Measurements from ENCODE around the gene CCDC192.

The CCDC192 gene

GRCh38 chr5:127810707-127811490 lies 107.7 kb downstream of the CCDC192 start (continued):
- TF ChIP-seq TSHZ2 (CRISPR knock-in tag; IDR thresholded peaks at IDR 0.05) (no peak), TCF4 (CRISPR knock-in tag; IDR thresholded peaks at IDR 0.05; ENCODE audit: borderline replicate concordance) (no peak)

GRCh38 chr5:127812570-127812969 lies 109.4 kb downstream of the CCDC192 start:
- ATAC-seq: no peak
- TF ChIP-seq ZNF565 (CRISPR knock-in tag; conservative IDR thresholded peaks at IDR 0.05; ENCODE audit: low read depth) (no peak), ZNF8 (CRISPR knock-in tag; IDR thresholded peaks at IDR 0.05) (no peak), OSR1 (CRISPR knock-in tag; IDR thresholded peaks at IDR 0.05) (no peak), GLIS3 (CRISPR knock-in tag; IDR thresholded peaks at IDR 0.05) (no peak), SNAI2 (CRISPR knock-in tag; IDR thresholded peaks at IDR 0.05) (no peak), RARB (CRISPR knock-in tag; IDR thresholded peaks at IDR 0.05) (no peak), ZC3H10 (CRISPR knock-in tag; IDR thresholded peaks at IDR 0.05) (no peak), TSHZ2 (CRISPR knock-in tag; IDR thresholded peaks at IDR 0.05) (no peak)

- peak; percentile 84 for ATAC-seq
- TF ChIP-seq ISL1 (CRISPR knock-in tag; IDR thresholded peaks at IDR 0.05): no peak
- no peak for TF ChIP-seq SNAI2 (CRISPR knock-in tag; IDR thresholded peaks at IDR 0.05)
- no peak for TF ChIP-seq ESRRG (CRISPR knock-in tag; IDR thresholded peaks at IDR 0.05)
- TF ChIP-seq TOX (CRISPR knock-in tag; IDR thresholded peaks at IDR 0.05; ENCODE audit: borderline replicate concordance): no peak
- no peak for TF ChIP-seq CSRNP3 (CRISPR knock-in tag; IDR thresholded peaks at IDR 0.05)
- no peak for TF ChIP-seq GLIS3 (CRISPR knock-in tag; IDR thresholded peaks at IDR 0.05)
- no peak for TF ChIP-seq ZNF8 (CRISPR knock-in tag; IDR thresholded peaks at IDR 0.05)
- no peak for TF ChIP-seq POU6F1 (CRISPR knock-in tag; IDR thresholded peaks at IDR 0.05; ENCODE audit: borderline replicate concordance, low read depth)
- TF ChIP-seq TCF4 (CRISPR knock-in tag; IDR thresholded peaks at IDR 0.05; ENCODE audit: borderline replicate concordance): no peak
- TF ChIP-seq ZFP3 (CRISPR knock-in tag; IDR thresholded peaks at IDR 0.05): no peak
- no peak for TF ChIP-seq BACH2 (CRISPR knock-in tag; IDR thresholded peaks at IDR 0.05; ENCODE audit: borderline replicate concordance)
- no peak for TF ChIP-seq OSR1 (CRISPR knock-in tag; IDR thresholded peaks at IDR 0.05)
- no peak for TF ChIP-seq PATZ1 (CRISPR knock-in tag; IDR thresholded peaks at IDR 0.05; ENCODE audit: borderline replicate concordance)
- TF ChIP-seq ZFP30 (CRISPR knock-in tag; IDR thresholded peaks at IDR 0.05): no peak
- TF ChIP-seq ZNF565 (CRISPR knock-in tag; conservative IDR thresholded peaks at IDR 0.05; ENCODE audit: low read depth): no peak
- TF ChIP-seq CSDC2 (CRISPR knock-in tag; IDR thresholded peaks at IDR 0.05): no peak
Observed at GRCh38 chr5:127813633-127814587, 110.7 kb downstream of the CCDC192 start.

Measured in SK-N-SH treated with all-trans-retinoic acid at 6 μM for 48 hours (cell line).